GM12878 (cell line): ENCODE data around the gene IL17RA. TPM values are rescaled to one million over a fixed set of nuclear protein-coding genes. Genes with fewer than 3 reads are reported as not detected.

Experiments
- ATAC-seq: fragments of 200-7000 bp; cut with Tn5 transposase; 3 replicates; pipeline ENCODE4 v1.9.1; 2020; ENCODE audit warnings: mild to moderate bottlenecking, moderate library complexity
- BruUV-seq: library from RNA; stranded (reverse); fragments of 400-500 nt; replicated peaks from 2 replicates; lab custom pipeline; 2021; lab: Mats Ljungman, UMichigan
- CTCF ChIA-PET: fragments of 300-600 bp; sonication (Branson Sonifier 250); formaldehyde crosslinking; extraction: SDS; loops from one replicate; lab custom pipeline; 2021; ENCODE audit warnings: inconsistent platforms; lab: Yijun Ruan, JAX
- POLR2A ChIA-PET: fragments of 350-600 bp; formaldehyde crosslinking; extraction: SDS; loops from one replicate; lab custom pipeline; 2021; ENCODE audit warnings: inconsistent platforms; lab: Charles Lee
- RAD21 ChIA-PET: fragments of 300-600 bp; sonication (Branson Sonifier 250); formaldehyde crosslinking; loops from one replicate; lab custom pipeline; 2023; ENCODE audit warnings: antibody characterized with exemption; ENCODE audit not compliant: unreplicated experiment; lab: Charles Lee
- SMC1A ChIA-PET: fragments of 300-600 bp; sonication (Branson Sonifier 250); formaldehyde crosslinking; loops from one replicate; lab custom pipeline; 2023; ENCODE audit not compliant: unreplicated experiment, uncharacterized antibody; lab: Charles Lee
- DNase-seq: peaks from one replicate; pipeline ENCODE4 v3.0.0-alpha.2; 2011; ENCODE audit warnings: low read depth, low spot score
- FAIRE-seq: peaks from 3 replicates; lab custom pipeline; 2011; peaks lifted over from hg19 to GRCh38; lab: Jason Lieb, UNC
- H2AFZ ChIP-seq: 2 replicates; pipeline ENCODE4 v1.6.0; 2011; ENCODE audit warnings: low read depth, low read length, control low read depth; ENCODE audit not compliant: control insufficient read depth
- H3K27ac ChIP-seq: 2 replicates; pipeline ENCODE4 v1.5.1; 2011; ENCODE audit warnings: control low read depth; ENCODE audit not compliant: control insufficient read depth, insufficient read depth
- H3K27me3 ChIP-seq, 2 experiments: replicated peaks in 1 of 2; 2 replicates each; pipeline versions ENCODE4 v1.6.0 to v1.6.1; 2011; ENCODE audit warnings: low read length in 1 of 2; ENCODE audit not compliant: control insufficient read depth in 2 of 2, insufficient read depth in 2 of 2
- H3K36me3 ChIP-seq, 2 experiments: 2 replicates each; pipeline ENCODE4 v1.5.1; 2011; ENCODE audit warnings: low read length in 1 of 2; ENCODE audit not compliant: control insufficient read depth in 2 of 2, insufficient read depth in 2 of 2
- H3K4me1 ChIP-seq: 2 replicates; pipeline ENCODE4 v1.6.1; 2011; ENCODE audit warnings: mild to moderate bottlenecking, low read length, moderate library complexity, mixed read lengths; ENCODE audit not compliant: control insufficient read depth, insufficient read depth
- H3K4me2 ChIP-seq: 2 replicates; pipeline ENCODE4 v1.6.0; 2011; ENCODE audit warnings: control low read depth; ENCODE audit not compliant: control insufficient read depth, insufficient read depth
- H3K4me3 ChIP-seq: fragments of 200-600 bp; sonication (generic); 2 replicates; pipeline ENCODE4 v1.5.1; 2016
- H3K79me2 ChIP-seq: 2 replicates; pipeline ENCODE4 v1.6.0; 2011; ENCODE audit warnings: low read length; ENCODE audit not compliant: control insufficient read depth, insufficient read depth
- H3K9ac ChIP-seq: 2 replicates; pipeline ENCODE4 v1.8.0; 2011; ENCODE audit warnings: low read length, control low read depth, mixed read lengths; ENCODE audit not compliant: control insufficient read depth, insufficient read depth
- H3K9me3 ChIP-seq: replicated peaks from 3 replicates; pipeline ENCODE4 v1.5.1; 2011; ENCODE audit warnings: mild to moderate bottlenecking, low read length; ENCODE audit not compliant: control insufficient read depth, insufficient read depth
- H4K20me1 ChIP-seq: 2 replicates; pipeline ENCODE4 v1.6.0; 2011; ENCODE audit not compliant: control insufficient read depth, insufficient read depth
- ESRRA ChIP-seq: IDR thresholded peaks from 2 replicates; pipeline ENCODE4 v1.6.1; 2012; ENCODE audit warnings: mild to moderate bottlenecking, low read length, improper control_type of control experiment
- FOXM1 ChIP-seq: IDR thresholded peaks from 2 replicates; pipeline ENCODE4 v1.6.1; 2012; ENCODE audit warnings: low read depth, mild to moderate bottlenecking, inconsistent platforms, low read length, moderate library complexity
- NR2C1 ChIP-seq: fragments of 450-650 bp; IDR thresholded peaks from 2 replicates; pipeline ENCODE4 v1.6.1; 2017; ENCODE audit warnings: antibody characterized with exemption, mild to moderate bottlenecking, moderate library complexity
- NR2F1 ChIP-seq: fragments of 450-650 bp; conservative IDR thresholded peaks from 2 replicates; pipeline ENCODE4 v1.6.1; 2017; ENCODE audit warnings: mild to moderate bottlenecking
- PAX8 ChIP-seq: fragments of 450-650 bp; IDR thresholded peaks from 2 replicates; pipeline ENCODE4 v1.6.1; 2017; ENCODE audit warnings: mild to moderate bottlenecking, moderate library complexity
- RAD51 ChIP-seq: fragments of 450-650 bp; IDR thresholded peaks from 2 replicates; pipeline ENCODE4 v1.6.1; 2016; ENCODE audit warnings: moderate library complexity, mild to moderate bottlenecking, inconsistent platforms
- SKIL ChIP-seq: fragments of 450-650 bp; IDR thresholded peaks from 2 replicates; pipeline ENCODE4 v1.6.1; 2017; ENCODE audit warnings: mild to moderate bottlenecking, low read depth, inconsistent platforms; ENCODE audit not compliant: poor library complexity, severe bottlenecking
- WRNIP1 ChIP-seq: IDR thresholded peaks from 2 replicates; pipeline ENCODE4 v1.6.1; 2011; ENCODE audit warnings: low read depth, low read length, improper control_type of control experiment, borderline replicate concordance
- WGBS: methylation state at CpG from one replicate; pipeline ENCODE4 v1.1.6; 2016; ENCODE audit warnings: low lambda C conversion rate; ENCODE audit not compliant: insufficient replicate concordance, insufficient coverage; ENCODE audit errors: missing lambda C conversion rate; 5-methylcytosine and 5-hydroxymethylcytosine counted together
- in situ Hi-C: fragments of 300-500 bp; cut with MboI; formaldehyde crosslinking; loops from 9 replicates; pipeline ENCODE4 v1.14.3; 2018; ENCODE audit warnings: mixed read lengths
- intact Hi-C: fragments of 100-400 bp; cut with micrococcal nuclease; formaldehyde crosslinking; loops from one replicate; pipeline ENCODE4 v1.14.2; 2022; ENCODE audit not compliant: unreplicated experiment
- polyA plus RNA-seq, 11 experiments: library from polyadenylated mRNA; depleted of rRNA in 4 of 11; unstranded in 6 of 11; stranded (reverse) in 5 of 11; fragments of >200 nt; fragmentation: Nextera tagmentation in 4 of 11; fragmentation: Illumina TruSeq in 1 of 11; extraction: Ambion mirVana in 4 of 11; extraction: Trizol in 1 of 11; gene quantifications; 1 replicate in 1 of 11; 2 replicates in 10 of 11; pipeline versions ENCODE4 v1.2.1 to v1.2.3, GENCODE V29; 2011 to 2016; ENCODE audit warnings: inconsistent platforms in 2 of 11, missing spikeins in 2 of 11, low read depth in 1 of 11
- total RNA-seq, 4 experiments: library from RNA; depleted of rRNA in 3 of 4; stranded (reverse); fragments of >200 nt in 3 of 4; fragmentation: Illumina TruSeq in 1 of 4; extraction: Trizol in 1 of 4; gene quantifications; 2 replicates each; pipeline versions ENCODE4 v1.2.1 to v1.2.3, GENCODE V29; 2013 to 2021
- TF ChIP-seq, protein P1 (sequence below): IDR thresholded peaks from 2 replicates; pipeline ENCODE4 v1.6.1; 2012; ENCODE audit warnings: mild to moderate bottlenecking, low read depth, low read length
- TF ChIP-seq, protein P2 (sequence below): fragments of 450-650 bp; IDR thresholded peaks from 2 replicates; pipeline ENCODE4 v1.6.1; 2016; ENCODE audit warnings: mild to moderate bottlenecking

IL17RA gene
- total and polyA plus RNA-seq, 10 of the 15 experiments (the other 5 are each of a cell fraction or from before 2014, with no cell fraction given): 0.71 to 10.2 (median 4.2) TPM

GRCh38 chr22:17047656-17048055 is 37.1 kb upstream of the IL17RA start (continued):
- TF ChIP-seq, protein P1, sequence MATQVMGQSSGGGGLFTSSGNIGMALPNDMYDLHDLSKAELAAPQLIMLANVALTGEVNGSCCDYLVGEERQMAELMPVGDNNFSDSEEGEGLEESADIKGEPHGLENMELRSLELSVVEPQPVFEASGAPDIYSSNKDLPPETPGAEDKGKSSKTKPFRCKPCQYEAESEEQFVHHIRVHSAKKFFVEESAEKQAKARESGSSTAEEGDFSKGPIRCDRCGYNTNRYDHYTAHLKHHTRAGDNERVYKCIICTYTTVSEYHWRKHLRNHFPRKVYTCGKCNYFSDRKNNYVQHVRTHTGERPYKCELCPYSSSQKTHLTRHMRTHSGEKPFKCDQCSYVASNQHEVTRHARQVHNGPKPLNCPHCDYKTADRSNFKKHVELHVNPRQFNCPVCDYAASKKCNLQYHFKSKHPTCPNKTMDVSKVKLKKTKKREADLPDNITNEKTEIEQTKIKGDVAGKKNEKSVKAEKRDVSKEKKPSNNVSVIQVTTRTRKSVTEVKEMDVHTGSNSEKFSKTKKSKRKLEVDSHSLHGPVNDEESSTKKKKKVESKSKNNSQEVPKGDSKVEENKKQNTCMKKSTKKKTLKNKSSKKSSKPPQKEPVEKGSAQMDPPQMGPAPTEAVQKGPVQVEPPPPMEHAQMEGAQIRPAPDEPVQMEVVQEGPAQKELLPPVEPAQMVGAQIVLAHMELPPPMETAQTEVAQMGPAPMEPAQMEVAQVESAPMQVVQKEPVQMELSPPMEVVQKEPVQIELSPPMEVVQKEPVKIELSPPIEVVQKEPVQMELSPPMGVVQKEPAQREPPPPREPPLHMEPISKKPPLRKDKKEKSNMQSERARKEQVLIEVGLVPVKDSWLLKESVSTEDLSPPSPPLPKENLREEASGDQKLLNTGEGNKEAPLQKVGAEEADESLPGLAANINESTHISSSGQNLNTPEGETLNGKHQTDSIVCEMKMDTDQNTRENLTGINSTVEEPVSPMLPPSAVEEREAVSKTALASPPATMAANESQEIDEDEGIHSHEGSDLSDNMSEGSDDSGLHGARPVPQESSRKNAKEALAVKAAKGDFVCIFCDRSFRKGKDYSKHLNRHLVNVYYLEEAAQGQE: no peak
- TF ChIP-seq PAX8: no peak
- TF ChIP-seq NR2C1: no peak
- no peak for TF ChIP-seq WRNIP1
- no peak for TF ChIP-seq NR2F1
- TF ChIP-seq SKIL: no peak
- TF ChIP-seq RAD51: no peak

DNA sequence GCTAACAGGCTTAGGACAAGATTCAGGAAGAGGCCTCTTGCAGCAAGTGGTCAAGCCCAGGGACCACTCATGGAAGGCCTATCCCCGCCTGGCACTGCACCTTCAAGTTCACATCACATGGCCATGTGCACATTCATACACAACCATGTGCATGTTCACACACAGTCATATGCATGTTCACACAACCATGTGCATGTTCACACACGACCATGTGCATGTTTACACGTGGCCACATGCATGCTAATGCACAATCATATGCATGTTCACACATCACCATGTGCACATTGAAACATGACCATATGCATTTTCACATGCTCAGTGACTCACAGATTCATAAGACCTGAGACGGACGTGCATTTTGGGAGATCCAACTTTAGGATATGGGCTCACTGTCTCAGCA is 28.7 kb upstream of the IL17RA start:
- Histone ChIP-seq H3K36me3 (peaks cover 0 to 15% of the 10 kb centered on the region in 2 experiments), H4K20me1 (no peaks in the 10 kb centered on the region; the same call in 1 of the 2 replicates), H3K4me2 (no peak overlapping the region), H3K9ac (no peak overlapping the region), H2AFZ (no peak overlapping the region), H3K27ac (no peak overlapping the region), H3K79me2 (no peaks in the 10 kb centered on the region), H3K4me3 (no peak overlapping the region), H3K9me3 (no peaks in the 10 kb centered on the region), H3K27me3 (no peaks in the 10 kb centered on the region), H3K4me1 (no peaks in the 10 kb centered on the region)
- DNase-seq (no peak), ATAC-seq (no peak), FAIRE-seq (no peak)
- ChIA-PET CTCF (no interaction called here), RAD21 (no interaction called here), POLR2A (no interaction called here), SMC1A (no interaction called here)
- WGBS: 87% methylated on average over 5 of the region's 5 CpGs
- in situ Hi-C loops (loop anchor here (5.0 kb wide), 1 partner anchor 139 kb away; no protein-coding TSS in a partner anchor), intact Hi-C loops (loop anchor here (5.0 to 10.0 kb wide), 2 partner anchors 281 to 446 kb away; no protein-coding TSS in a partner anchor)
- no TSS peak for BruUV-seq
- TF ChIP-seq FOXM1 (no peak), ESRRA (no peak)
- TF ChIP-seq, protein P1: no peak
- TF ChIP-seq, protein P2, sequence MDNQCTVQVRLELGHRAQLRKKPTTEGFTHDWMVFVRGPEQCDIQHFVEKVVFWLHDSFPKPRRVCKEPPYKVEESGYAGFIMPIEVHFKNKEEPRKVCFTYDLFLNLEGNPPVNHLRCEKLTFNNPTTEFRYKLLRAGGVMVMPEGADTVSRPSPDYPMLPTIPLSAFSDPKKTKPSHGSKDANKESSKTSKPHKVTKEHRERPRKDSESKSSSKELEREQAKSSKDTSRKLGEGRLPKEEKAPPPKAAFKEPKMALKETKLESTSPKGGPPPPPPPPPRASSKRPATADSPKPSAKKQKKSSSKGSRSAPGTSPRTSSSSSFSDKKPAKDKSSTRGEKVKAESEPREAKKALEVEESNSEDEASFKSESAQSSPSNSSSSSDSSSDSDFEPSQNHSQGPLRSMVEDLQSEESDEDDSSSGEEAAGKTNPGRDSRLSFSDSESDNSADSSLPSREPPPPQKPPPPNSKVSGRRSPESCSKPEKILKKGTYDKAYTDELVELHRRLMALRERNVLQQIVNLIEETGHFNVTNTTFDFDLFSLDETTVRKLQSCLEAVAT: no peak
